SK-N-SH treated with all-trans-retinoic acid at 6 μM for 48 hours (cell line): Measurements from ENCODE around the gene ANO6.

Experiments
- BACH2 ChIP-seq: fragments of 250-450 bp; sonication (Bioruptor Pico); IDR thresholded peaks from 2 replicates; pipeline ENCODE4 v1.9.0; 2021; ENCODE audit warnings: mild to moderate bottlenecking, borderline replicate concordance
- CSDC2 ChIP-seq: fragments of 250-450 bp; sonication (Bioruptor Pico); IDR thresholded peaks from 2 replicates; pipeline ENCODE4 v1.5.0; 2020; ENCODE audit warnings: mild to moderate bottlenecking, moderate library complexity
- CSRNP3 ChIP-seq: fragments of 250-450 bp; sonication (Bioruptor Pico); IDR thresholded peaks from 2 replicates; pipeline ENCODE4 v1.5.1; 2021; ENCODE audit warnings: mild to moderate bottlenecking, moderate library complexity
- PATZ1 ChIP-seq: fragments of 250-450 bp; sonication (Bioruptor Pico); IDR thresholded peaks from 2 replicates; pipeline ENCODE4 v1.8.0; 2020; ENCODE audit warnings: mild to moderate bottlenecking, moderate library complexity, borderline replicate concordance
- POU6F1 ChIP-seq: fragments of 250-450 bp; sonication (Bioruptor Pico); IDR thresholded peaks from 2 replicates; pipeline ENCODE4 v1.8.0; 2021; ENCODE audit warnings: low read depth, mild to moderate bottlenecking, moderate library complexity, borderline replicate concordance
- RARB ChIP-seq: fragments of 250-450 bp; sonication (Bioruptor Pico); IDR thresholded peaks from 2 replicates; pipeline ENCODE4 v1.8.0; 2021; ENCODE audit warnings: mild to moderate bottlenecking, moderate library complexity
- ZFP3 ChIP-seq: fragments of 250-450 bp; sonication (Bioruptor Pico); IDR thresholded peaks from 2 replicates; pipeline ENCODE4 v1.5.0; 2020; ENCODE audit warnings: mild to moderate bottlenecking, moderate library complexity
- ZNF565 ChIP-seq: fragments of 450-650 bp; formaldehyde crosslinking; conservative IDR thresholded peaks from 2 replicates; pipeline ENCODE4 v1.5.0; 2020; ENCODE audit warnings: low read depth, mild to moderate bottlenecking, moderate library complexity
- TF ChIP-seq, protein P1 (sequence below): fragments of 250-450 bp; sonication (Bioruptor Pico); IDR thresholded peaks from 2 replicates; pipeline ENCODE4 v1.5.1; 2020; ENCODE audit warnings: low read depth, mild to moderate bottlenecking, moderate library complexity

GRCh38 chr12:45281994-45282393 is 66.1 kb downstream of the ANO6 start:
- no peak for TF ChIP-seq ZNF565 (CRISPR knock-in tag)
- no peak for TF ChIP-seq ZFP3 (CRISPR knock-in tag)
- no peak for TF ChIP-seq POU6F1 (CRISPR knock-in tag)
- no peak for TF ChIP-seq CSRNP3 (CRISPR knock-in tag)
- no peak for TF ChIP-seq RARB (CRISPR knock-in tag)
- TF ChIP-seq CSDC2 (CRISPR knock-in tag), result no peak
- no peak for TF ChIP-seq PATZ1 (CRISPR knock-in tag)
- no peak for TF ChIP-seq BACH2 (CRISPR knock-in tag)
- TF ChIP-seq, protein P1, sequence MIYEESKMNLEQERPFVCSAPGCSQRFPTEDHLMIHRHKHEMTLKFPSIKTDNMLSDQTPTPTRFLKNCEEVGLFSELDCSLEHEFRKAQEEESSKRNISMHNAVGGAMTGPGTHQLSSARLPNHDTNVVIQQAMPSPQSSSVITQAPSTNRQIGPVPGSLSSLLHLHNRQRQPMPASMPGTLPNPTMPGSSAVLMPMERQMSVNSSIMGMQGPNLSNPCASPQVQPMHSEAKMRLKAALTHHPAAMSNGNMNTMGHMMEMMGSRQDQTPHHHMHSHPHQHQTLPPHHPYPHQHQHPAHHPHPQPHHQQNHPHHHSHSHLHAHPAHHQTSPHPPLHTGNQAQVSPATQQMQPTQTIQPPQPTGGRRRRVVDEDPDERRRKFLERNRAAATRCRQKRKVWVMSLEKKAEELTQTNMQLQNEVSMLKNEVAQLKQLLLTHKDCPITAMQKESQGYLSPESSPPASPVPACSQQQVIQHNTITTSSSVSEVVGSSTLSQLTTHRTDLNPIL (CRISPR knock-in tag), result no peak
